ENCODE data around the gene GNB1L. TPM values are rescaled to one million over a fixed set of nuclear protein-coding genes. Genes with fewer than 3 reads are reported as not detected.

The GNB1L gene
- total RNA-seq, 1 experiment from 2014 or later = 10.3 TPM

GRCh38 chr22:19840059-19840458, 14.6 kb downstream of the GNB1L start:
- POLR2A ChIA-PET (ENCODE audit: unreplicated experiment) = interaction anchor here (0.6 kb wide), 1 partner anchor 459 kb away, joined by 5 read pairs; no protein-coding TSS in a partner anchor
- no peak for DNase-seq
- no peaks in the 10 kb centered on the region for H3K79me2 ChIP-seq (ENCODE audit: low read depth)
- no peak overlapping the region for H3K4me2 ChIP-seq
- H3K4me3 ChIP-seq = no peak overlapping the region
- intact Hi-C loops (cut with micrococcal nuclease; ENCODE audit: unreplicated experiment) = no loop called here
- no TSS peak for BruUV-seq (replicated peaks)
- H3K27ac ChIP-seq = no peak overlapping the region
- no peaks in the 10 kb centered on the region for H3K4me1 ChIP-seq (replicated peaks; ENCODE audit: insufficient read depth)
- H3K9me3 ChIP-seq (ENCODE audit: insufficient read depth, low read depth) = no peaks in the 10 kb centered on the region
- H2AFZ ChIP-seq = no peak overlapping the region
- H3F3A ChIP-seq (ENCODE audit: insufficient read depth, low read depth) = no peaks in the 10 kb centered on the region
- no peaks in the 10 kb centered on the region for H3K9me2 ChIP-seq (ENCODE audit: insufficient read depth)
- H4K20me1 ChIP-seq (ENCODE audit: insufficient read depth) = no peaks in the 10 kb centered on the region
- no peaks in the 10 kb centered on the region for H3K36me3 ChIP-seq (ENCODE audit: low read depth)
- CTCF ChIA-PET = no interaction called here
- H3K27me3 ChIP-seq (ENCODE audit: insufficient read depth, low read depth) = no peaks in the 10 kb centered on the region
- TF ChIP-seq CTCF (conservative IDR thresholded peaks at IDR 0.05) = no peak

DNA sequence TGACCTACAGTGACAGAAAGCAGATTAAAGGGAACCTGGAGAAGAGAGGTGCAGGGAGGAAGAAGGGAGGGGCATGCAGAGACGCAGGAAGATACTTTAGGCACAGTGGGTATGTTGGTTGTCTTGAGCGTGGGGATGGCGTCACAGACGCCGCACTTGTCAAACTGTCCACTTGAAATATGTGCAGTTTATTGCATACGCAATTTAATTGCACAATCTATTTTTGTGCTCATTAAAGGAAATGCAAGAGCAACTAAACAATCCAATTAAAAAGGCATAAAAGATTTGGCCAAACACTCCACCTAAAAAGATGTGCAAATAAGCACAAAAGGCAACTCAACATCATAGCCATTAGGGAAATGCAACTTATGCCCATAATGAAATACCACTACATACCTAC, 16.8 kb downstream of the GNB1L start:
- H3K36me3 ChIP-seq (ENCODE audit: low read depth) = no peaks in the 10 kb centered on the region
- no peak for TF ChIP-seq CTCF (conservative IDR thresholded peaks at IDR 0.05)
- no peak for TF ChIP-seq EZH2 (IDR thresholded peaks at IDR 0.05; ENCODE audit: low read depth)
- H4K20me1 ChIP-seq (ENCODE audit: insufficient read depth) = no peaks in the 10 kb centered on the region
- H3K4me3 ChIP-seq = no peak overlapping the region
- no peaks in the 10 kb centered on the region for H3F3A ChIP-seq (ENCODE audit: insufficient read depth, low read depth)
- intact Hi-C loops (cut with micrococcal nuclease; ENCODE audit: unreplicated experiment) = no loop called here
- no peaks in the 10 kb centered on the region for H3K4me1 ChIP-seq (replicated peaks; ENCODE audit: insufficient read depth)
- H3K9me2 ChIP-seq (ENCODE audit: insufficient read depth) = no peaks in the 10 kb centered on the region
- H3K9me3 ChIP-seq (ENCODE audit: insufficient read depth, low read depth) = no peaks in the 10 kb centered on the region
- no peak overlapping the region for H3K27ac ChIP-seq
- DNase-seq = no peak
- BruUV-seq (replicated peaks) = no TSS peak
- H2AFZ ChIP-seq = no peak overlapping the region
- no peak overlapping the region for H3K4me2 ChIP-seq
- POLR2A ChIA-PET (ENCODE audit: unreplicated experiment) = no interaction called here
- H3K27me3 ChIP-seq (ENCODE audit: insufficient read depth, low read depth) = no peaks in the 10 kb centered on the region
- no peaks in the 10 kb centered on the region for H3K79me2 ChIP-seq (ENCODE audit: low read depth)
- CTCF ChIA-PET = no interaction called here

DNA sequence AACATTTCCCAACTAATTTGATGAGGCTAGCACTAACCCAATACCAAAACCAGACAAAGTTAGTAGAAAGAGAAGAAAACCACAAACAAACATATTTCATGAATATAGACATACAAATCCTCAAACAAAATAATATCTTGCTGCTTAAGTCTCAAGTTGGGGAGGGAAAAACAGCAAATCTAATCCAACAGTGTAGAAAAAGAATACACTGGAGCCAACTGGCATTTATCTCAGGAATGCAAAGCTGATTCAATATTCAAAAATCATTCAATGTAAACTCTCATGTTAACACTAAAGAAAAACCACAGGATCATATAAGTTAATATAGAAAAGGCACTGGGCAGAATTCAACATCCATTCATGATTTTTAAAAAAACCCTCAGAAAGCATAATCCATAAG, 18.2 kb downstream of the GNB1L start:
- Histone ChIP-seq H3K36me3 (ENCODE audit: low read depth) (no peaks in the 10 kb centered on the region), H3K27me3 (ENCODE audit: insufficient read depth, low read depth) (no peaks in the 10 kb centered on the region), H3K4me3 (no peak overlapping the region), H3K79me2 (ENCODE audit: low read depth) (no peaks in the 10 kb centered on the region), H3K9me2 (ENCODE audit: insufficient read depth) (no peaks in the 10 kb centered on the region), H2AFZ (no peak overlapping the region), H3K4me1 (replicated peaks; ENCODE audit: insufficient read depth) (no peaks in the 10 kb centered on the region), H3K9me3 (ENCODE audit: insufficient read depth, low read depth) (no peaks in the 10 kb centered on the region), H4K20me1 (ENCODE audit: insufficient read depth) (no peaks in the 10 kb centered on the region), H3F3A (ENCODE audit: insufficient read depth, low read depth) (no peaks in the 10 kb centered on the region), H3K4me2 (no peak overlapping the region), H3K27ac (no peak overlapping the region)
- CTCF ChIA-PET = no interaction called here
- no peak for TF ChIP-seq CTCF (conservative IDR thresholded peaks at IDR 0.05)
- TF ChIP-seq EZH2 (IDR thresholded peaks at IDR 0.05; ENCODE audit: low read depth) = no peak
- intact Hi-C loops (cut with micrococcal nuclease; ENCODE audit: unreplicated experiment) = no loop called here
- DNase-seq = no peak
- no TSS peak for BruUV-seq (replicated peaks)
- POLR2A ChIA-PET (ENCODE audit: unreplicated experiment) = no interaction called here
